Gastrocnemius medialis (tissue), 4 donors: ENCODE measurements around the gene CSNK2A3. TPM values are rescaled to one million over a fixed set of nuclear protein-coding genes. Genes with fewer than 3 reads are reported as not detected.

Source experiments
- ATAC-seq, 2 donors: fragments of 150-250 bp; one replicate each; pipeline ENCODE4 v1.9.1; 2016
- DNase-seq, 2 donors: peaks; one replicate each; pipeline ENCODE4 v3.0.0-alpha.2; 2019
- H3K27ac ChIP-seq, 4 donors: fragments of 200-600 bp; sonication (generic); 1 replicate in 1 of 4; 2 replicates in 3 of 4; pipeline ENCODE4 v1.5.1; 2016 to 2018; ENCODE audit warnings: mild to moderate bottlenecking in 2 of 4, moderate library complexity in 1 of 4
- H3K27me3 ChIP-seq, 3 donors: fragments of 200-600 bp; sonication (generic) in 2 of 3; 1 replicate in 1 of 3; 2 replicates in 2 of 3; pipeline versions ENCODE4 v1.5.1 to v1.6.0; 2016 to 2019; ENCODE audit warnings: mild to moderate bottlenecking in 1 of 3, moderate library complexity in 1 of 3
- H3K36me3 ChIP-seq, 2 donors: fragments of 200-600 bp; sonication (generic) in 1 of 2; one replicate each; pipeline ENCODE4 v1.5.1; 2017 to 2018
- H3K4me1 ChIP-seq, 2 donors: fragments of 200-600 bp; sonication (generic) in 1 of 2; one replicate each; pipeline ENCODE4 v1.5.1; 2016 to 2017; ENCODE audit warnings: mild to moderate bottlenecking in 2 of 2
- H3K4me3 ChIP-seq, 4 donors: fragments of 200-600 bp; sonication (generic) in 3 of 4; 1 replicate in 1 of 4; 2 replicates in 3 of 4; pipeline ENCODE4 v1.5.1; 2016 to 2019; ENCODE audit warnings: mild to moderate bottlenecking in 2 of 4
- H3K9me3 ChIP-seq, 3 donors: fragments of 200-600 bp; sonication (generic) in 2 of 3; 1 replicate in 1 of 3; 2 replicates in 2 of 3; pipeline ENCODE4 v1.5.1; 2016 to 2019
- CTCF ChIP-seq, 5 experiments: fragments of 450-650 bp in 3 of 5; fragments of 200-600 bp in 2 of 5; sonication (generic) in 2 of 5; IDR thresholded peaks in 4 of 5; conservative IDR thresholded peaks in 1 of 5; 1 replicate in 4 of 5; 2 replicates in 1 of 5; pipeline ENCODE4 v1.5.1; 2016 to 2019; ENCODE audit warnings: antibody characterized with exemption in 5 of 5, mild to moderate bottlenecking in 3 of 5, moderate library complexity in 3 of 5
- POLR2A ChIP-seq, 2 donors: fragments of 450-650 bp; IDR thresholded peaks; one replicate each; pipeline ENCODE4 v1.6.1; 2017; ENCODE audit warnings: antibody characterized with exemption in 2 of 2, mild to moderate bottlenecking in 2 of 2, moderate library complexity in 2 of 2
- in situ Hi-C, 4 donors: fragments of 200-750 bp; cut with MboI; loops; one replicate each; pipeline versions ENCODE4 v1.15.0 to v1.8.0; 2017; ENCODE audit warnings: low sequenced_read_pairs in 4 of 4
- intact Hi-C: fragments of 100-400 bp; cut with DNase I; formaldehyde crosslinking; loops from one replicate; pipeline ENCODE4 v1.15.1; 2023; ENCODE audit warnings: low total_unique reads
- total RNA-seq, 4 donors: library from RNA; depleted of rRNA; stranded (reverse); fragments of >200 nt; gene quantifications; one replicate each; pipeline versions ENCODE4 v1.1.0 to v1.2.3, GENCODE V29; 2016

CSNK2A3 gene
- total RNA-seq, 4 donors from 2014 or later = 0.68 to 1.6 (median 1.0) TPM

GRCh38 chr11:11313426-11313825 lies 39.6 kb downstream of the CSNK2A3 start:
- no peaks in the 10 kb centered on the region for H3K9me3 ChIP-seq
- H3K27me3 ChIP-seq = no peaks in the 10 kb centered on the region
- ATAC-seq (peak; percentile 64 to 66), DNase-seq (peak; percentile 10 to 37)
- H3K36me3 ChIP-seq = no peaks in the 10 kb centered on the region
- H3K27ac ChIP-seq = peak overlapping the region; percentile 67 to 78 (median 73)
- intact Hi-C loops = loop anchor here (5.0 kb wide), 2 partner anchors 199 to 309 kb away; partner anchors contain the start of gene GALNT18
- in situ Hi-C loops = no loop called here
- TF ChIP-seq POLR2A (IDR thresholded peaks at IDR 0.05) (no peak), CTCF (IDR thresholded peaks at IDR 0.05 in 4 of 5, conservative IDR thresholded peaks at IDR 0.05 in 1 of 5) (no peak)
- H3K4me1 ChIP-seq = peaks cover 17 to 20% of the 10 kb centered on the region in 2 donors
- H3K4me3 ChIP-seq = no peak overlapping the region

GRCh38 chr11:11312738-11313137 lies 40.3 kb downstream of the CSNK2A3 start:
- H3K27me3 ChIP-seq = no peaks in the 10 kb centered on the region
- H3K9me3 ChIP-seq = no peaks in the 10 kb centered on the region
- ATAC-seq (no peak), DNase-seq (no peak)
- TF ChIP-seq CTCF (IDR thresholded peaks at IDR 0.05 in 4 of 5, conservative IDR thresholded peaks at IDR 0.05 in 1 of 5) = no peak
- TF ChIP-seq POLR2A (IDR thresholded peaks at IDR 0.05) = no peak
- no peak overlapping the region for H3K4me3 ChIP-seq
- intact Hi-C loops (loop anchor here (5.0 kb wide), 2 partner anchors 200 to 310 kb away; partner anchors contain the start of gene GALNT18), in situ Hi-C loops (no loop called here)
- H3K36me3 ChIP-seq = no peaks in the 10 kb centered on the region
- H3K4me1 ChIP-seq = peaks cover 17 to 20% of the 10 kb centered on the region in 2 donors
- H3K27ac ChIP-seq = peak overlapping the region in 3 of 4 donors; percentile 67 to 78 (median 75)

GRCh38 chr11:11311169-11311568 lies 41.9 kb downstream of the CSNK2A3 start:
- in situ Hi-C loops (no loop called here), intact Hi-C loops (loop anchor here (5.0 kb wide), 2 partner anchors 201 to 311 kb away; partner anchors contain the start of gene GALNT18)
- DNase-seq = no peak
- no peaks in the 10 kb centered on the region for H3K36me3 ChIP-seq
- H3K27ac ChIP-seq = no peak overlapping the region
- H3K4me1 ChIP-seq = peaks cover 17 to 20% of the 10 kb centered on the region in 2 donors
- no peaks in the 10 kb centered on the region for H3K27me3 ChIP-seq
- H3K9me3 ChIP-seq = no peaks in the 10 kb centered on the region
- no peak for TF ChIP-seq POLR2A (IDR thresholded peaks at IDR 0.05)
- TF ChIP-seq CTCF (IDR thresholded peaks at IDR 0.05 in 4 of 5, conservative IDR thresholded peaks at IDR 0.05 in 1 of 5) = no peak
- no peak for ATAC-seq
- H3K4me3 ChIP-seq = no peak overlapping the region

GRCh38 chr11:11309906-11310305 lies 43.1 kb downstream of the CSNK2A3 start:
- Histone ChIP-seq H3K9me3 (no peaks in the 10 kb centered on the region), H3K27me3 (no peaks in the 10 kb centered on the region), H3K4me1 (peaks cover 17 to 20% of the 10 kb centered on the region in 2 donors), H3K4me3 (no peak overlapping the region), H3K27ac (no peak overlapping the region), H3K36me3 (no peaks in the 10 kb centered on the region)
- intact Hi-C loops (loop anchor here (5.0 kb wide), 2 partner anchors 202 to 312 kb away; partner anchors contain the start of gene GALNT18), in situ Hi-C loops (no loop called here)
- no peak for ATAC-seq
- DNase-seq = no peak
- no peak for TF ChIP-seq CTCF (IDR thresholded peaks at IDR 0.05 in 4 of 5, conservative IDR thresholded peaks at IDR 0.05 in 1 of 5)
- TF ChIP-seq POLR2A (IDR thresholded peaks at IDR 0.05) = no peak

GRCh38 chr11:11308249-11308648 lies 44.8 kb downstream of the CSNK2A3 start:
- no peaks in the 10 kb centered on the region for H3K27me3 ChIP-seq
- H3K36me3 ChIP-seq = no peaks in the 10 kb centered on the region
- in situ Hi-C loops = no loop called here
- H3K9me3 ChIP-seq = no peaks in the 10 kb centered on the region
- intact Hi-C loops = no loop called here
- H3K4me3 ChIP-seq = no peak overlapping the region
- H3K4me1 ChIP-seq = peaks cover 4 to 5% of the 10 kb centered on the region in 2 donors
- H3K27ac ChIP-seq = no peak overlapping the region
- DNase-seq (no peak), ATAC-seq (no peak)
- no peak for TF ChIP-seq CTCF (IDR thresholded peaks at IDR 0.05 in 4 of 5, conservative IDR thresholded peaks at IDR 0.05 in 1 of 5)
- TF ChIP-seq POLR2A (IDR thresholded peaks at IDR 0.05) = no peak
